Fibroblast of lung (primary cell): ENCODE results near the gene STPG3. TPM values are rescaled to one million over a fixed set of nuclear protein-coding genes. Genes with fewer than 3 reads are reported as not detected.

Experiments used
- DNase-seq, 2 donors: peaks; one replicate each; pipeline versions ENCODE4 v3.0.0 to v3.0.0-alpha.2; 2010; ENCODE audit warnings: low read depth in 2 of 2
- H2AFZ ChIP-seq: 2 replicates; pipeline ENCODE4 v1.5.1; 2012; ENCODE audit warnings: low read length, control low read depth, inconsistent platforms
- H3K27ac ChIP-seq: 2 replicates; pipeline ENCODE4 v1.5.1; 2011; ENCODE audit warnings: low read length, control low read depth; ENCODE audit not compliant: insufficient read depth
- H3K27me3 ChIP-seq: 2 replicates; pipeline ENCODE4 v1.5.1; 2011; ENCODE audit warnings: mild to moderate bottlenecking, low read length; ENCODE audit not compliant: control insufficient read depth, insufficient read depth
- H3K36me3 ChIP-seq: 2 replicates; pipeline ENCODE4 v1.5.1; 2011; ENCODE audit warnings: low read length; ENCODE audit not compliant: control insufficient read depth, insufficient read depth
- H3K4me1 ChIP-seq: 2 replicates; pipeline ENCODE4 v1.5.1; 2011; ENCODE audit warnings: low read length; ENCODE audit not compliant: control insufficient read depth, insufficient read depth; ENCODE audit errors: extremely low read depth
- H3K4me2 ChIP-seq: 2 replicates; pipeline ENCODE4 v1.5.1; 2011; ENCODE audit warnings: low read length, control low read depth; ENCODE audit not compliant: insufficient read depth; ENCODE audit errors: extremely low read depth
- H3K4me3 ChIP-seq, 4 experiments: fragments of 200-600 bp in 1 of 4; sonication (generic) in 1 of 4; replicated peaks in 1 of 4; 2 replicates each; pipeline ENCODE4 v1.5.1; 2011 to 2016; ENCODE audit warnings: low read length in 4 of 4, low read depth in 3 of 4, mild to moderate bottlenecking in 3 of 4, control low read depth in 2 of 4, inconsistent platforms in 1 of 4, mixed read lengths in 1 of 4; ENCODE audit not compliant: insufficient read depth in 1 of 4; ENCODE audit errors: control extremely low read depth in 1 of 4
- H3K79me2 ChIP-seq: 2 replicates; pipeline ENCODE4 v1.5.1; 2012; ENCODE audit warnings: mild to moderate bottlenecking, low read length, inconsistent platforms; ENCODE audit not compliant: control insufficient read depth, insufficient read depth
- H3K9ac ChIP-seq: 2 replicates; pipeline ENCODE4 v1.5.1; 2011; ENCODE audit warnings: mild to moderate bottlenecking, low read length, control low read depth; ENCODE audit not compliant: insufficient read depth
- H3K9me3 ChIP-seq: 2 replicates; pipeline ENCODE4 v1.5.1; 2012; ENCODE audit warnings: low read depth, low read length; ENCODE audit not compliant: control insufficient read depth, insufficient read depth
- H4K20me1 ChIP-seq: 2 replicates; pipeline ENCODE4 v1.5.1; 2011; ENCODE audit warnings: low read length; ENCODE audit not compliant: control insufficient read depth, insufficient read depth; ENCODE audit errors: extremely low read depth
- CTCF ChIP-seq, 2 donors: IDR thresholded peaks in 1 of 2; conservative IDR thresholded peaks in 1 of 2; 1 replicate in 1 of 2; 2 replicates in 1 of 2; pipeline ENCODE4 v1.5.1; 2011 to 2012; ENCODE audit warnings: low read length in 2 of 2, control low read depth in 1 of 2, inconsistent platforms in 1 of 2, low read depth in 1 of 2, mild to moderate bottlenecking in 1 of 2
- EZH2 ChIP-seq: IDR thresholded peaks from 2 replicates; pipeline ENCODE4 v1.5.1; 2012; ENCODE audit warnings: low read length, control low read depth, mild to moderate bottlenecking; ENCODE audit errors: missing control alignments
- polyA plus RNA-seq, 2 donors: library from polyadenylated mRNA; depleted of rRNA in 1 of 2; stranded (reverse) in 1 of 2; unstranded in 1 of 2; fragments of >200 nt; gene quantifications; 2 replicates each; pipeline ENCODE4 v1.2.1, GENCODE V29; 2011 to 2012; ENCODE audit warnings: missing spikeins in 1 of 2
- total RNA-seq: library from RNA; depleted of rRNA; stranded (reverse); fragments of >200 nt; gene quantifications from 2 replicates; pipeline ENCODE4 v1.2.1, GENCODE V29; 2014

STPG3 gene
- total and polyA plus RNA-seq, 2 donors (not counting 1 experiment from before 2014, with no cell fraction given), result not detected

GRCh38 chr9:137232101-137232500 is 19.0 kb upstream of the STPG3 start:
- Histone ChIP-seq H3K36me3 (no peaks in the 10 kb centered on the region), H3K79me2 (no peaks in the 10 kb centered on the region), H3K4me2 (no peak overlapping the region), H3K4me3 (no peak overlapping the region), H3K27me3 (no peaks in the 10 kb centered on the region), H4K20me1 (no peaks in the 10 kb centered on the region), H3K4me1 (no peaks in the 10 kb centered on the region), H3K27ac (no peak overlapping the region), H3K9ac (no peak overlapping the region), H2AFZ (no peak overlapping the region), H3K9me3 (no peaks in the 10 kb centered on the region)
- no peak for DNase-seq
- TF ChIP-seq EZH2 (no peak), CTCF (conservative IDR thresholded peaks at IDR 0.05 in 1 of 2, IDR thresholded peaks at IDR 0.05 in 1 of 2; ENCODE audit: low read depth in 1 of 2, low read length in 2 of 2) (no peak)

- Histone ChIP-seq H3K4me3 (no peak overlapping the region), H4K20me1 (no peaks in the 10 kb centered on the region), H3K27me3 (no peaks in the 10 kb centered on the region), H3K27ac (no peak overlapping the region), H3K4me1 (no peaks in the 10 kb centered on the region), H3K9me3 (no peaks in the 10 kb centered on the region), H3K9ac (no peak overlapping the region), H3K4me2 (no peak overlapping the region), H3K79me2 (no peaks in the 10 kb centered on the region), H2AFZ (no peak overlapping the region), H3K36me3 (no peaks in the 10 kb centered on the region)
- TF ChIP-seq CTCF (conservative IDR thresholded peaks at IDR 0.05 in 1 of 2, IDR thresholded peaks at IDR 0.05 in 1 of 2; ENCODE audit: low read depth in 1 of 2, low read length in 2 of 2) (no peak), EZH2 (no peak)
- DNase-seq, result no peak
Measured at GRCh38 chr9:137232510-137232909, 18.6 kb upstream of the STPG3 start.

- Histone ChIP-seq H2AFZ (no peak overlapping the region), H4K20me1 (no peaks in the 10 kb centered on the region), H3K4me1 (no peaks in the 10 kb centered on the region), H3K9me3 (no peaks in the 10 kb centered on the region), H3K79me2 (peaks cover 3% of the 10 kb centered on the region), H3K9ac (no peak overlapping the region), H3K36me3 (no peaks in the 10 kb centered on the region), H3K27me3 (no peaks in the 10 kb centered on the region), H3K4me3 (no peak overlapping the region), H3K27ac (no peak overlapping the region), H3K4me2 (no peak overlapping the region)
- no peak for DNase-seq
- TF ChIP-seq EZH2 (no peak), CTCF (conservative IDR thresholded peaks at IDR 0.05 in 1 of 2, IDR thresholded peaks at IDR 0.05 in 1 of 2; ENCODE audit: low read depth in 1 of 2, low read length in 2 of 2) (no peak)
Measured at GRCh38 chr9:137233143-137233980, 17.7 kb upstream of the STPG3 start.
